Measurements from ENCODE around the gene GSTP1.
"Not testable (repeated sequence)": the region's sequence is repeated elsewhere in the genome, so short reads cannot be mapped to it uniquely, and the experiment has no call there.

GSTP1 gene

DNA sequence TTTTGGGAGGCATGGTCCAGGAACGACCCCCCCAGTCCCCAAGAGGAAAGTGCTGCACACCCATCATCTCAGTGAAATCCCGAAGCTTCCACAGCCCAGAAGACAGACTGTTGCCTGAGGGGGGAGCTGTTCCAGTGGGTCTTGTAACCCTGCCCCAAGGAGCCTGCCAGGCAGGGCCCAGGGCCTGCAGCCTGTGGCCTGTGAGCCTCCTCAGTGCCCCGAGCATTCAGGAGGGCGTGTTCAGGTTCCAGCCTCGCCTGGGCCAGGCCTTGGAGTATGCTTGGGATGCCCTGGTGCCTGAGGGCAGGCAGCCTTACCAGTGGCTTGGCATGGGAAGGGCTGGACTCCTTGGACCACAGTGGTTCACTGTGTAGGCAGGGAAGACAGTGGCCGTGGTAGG lies 42.4 kb upstream of the GSTP1 start:
- TF ChIP-seq, protein P1, sequence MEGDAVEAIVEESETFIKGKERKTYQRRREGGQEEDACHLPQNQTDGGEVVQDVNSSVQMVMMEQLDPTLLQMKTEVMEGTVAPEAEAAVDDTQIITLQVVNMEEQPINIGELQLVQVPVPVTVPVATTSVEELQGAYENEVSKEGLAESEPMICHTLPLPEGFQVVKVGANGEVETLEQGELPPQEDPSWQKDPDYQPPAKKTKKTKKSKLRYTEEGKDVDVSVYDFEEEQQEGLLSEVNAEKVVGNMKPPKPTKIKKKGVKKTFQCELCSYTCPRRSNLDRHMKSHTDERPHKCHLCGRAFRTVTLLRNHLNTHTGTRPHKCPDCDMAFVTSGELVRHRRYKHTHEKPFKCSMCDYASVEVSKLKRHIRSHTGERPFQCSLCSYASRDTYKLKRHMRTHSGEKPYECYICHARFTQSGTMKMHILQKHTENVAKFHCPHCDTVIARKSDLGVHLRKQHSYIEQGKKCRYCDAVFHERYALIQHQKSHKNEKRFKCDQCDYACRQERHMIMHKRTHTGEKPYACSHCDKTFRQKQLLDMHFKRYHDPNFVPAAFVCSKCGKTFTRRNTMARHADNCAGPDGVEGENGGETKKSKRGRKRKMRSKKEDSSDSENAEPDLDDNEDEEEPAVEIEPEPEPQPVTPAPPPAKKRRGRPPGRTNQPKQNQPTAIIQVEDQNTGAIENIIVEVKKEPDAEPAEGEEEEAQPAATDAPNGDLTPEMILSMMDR (IDR thresholded peaks at IDR 0.05; ENCODE audit: low read depth, low read length), result no peak
- no peak for DNase-seq (ENCODE audit: low read depth in 2 of 2)
- H3K4me3 ChIP-seq (replicated peaks in 1 of 2; ENCODE audit: low read depth in 2 of 2, low read length in 2 of 2), result no peak overlapping the region

DNA sequence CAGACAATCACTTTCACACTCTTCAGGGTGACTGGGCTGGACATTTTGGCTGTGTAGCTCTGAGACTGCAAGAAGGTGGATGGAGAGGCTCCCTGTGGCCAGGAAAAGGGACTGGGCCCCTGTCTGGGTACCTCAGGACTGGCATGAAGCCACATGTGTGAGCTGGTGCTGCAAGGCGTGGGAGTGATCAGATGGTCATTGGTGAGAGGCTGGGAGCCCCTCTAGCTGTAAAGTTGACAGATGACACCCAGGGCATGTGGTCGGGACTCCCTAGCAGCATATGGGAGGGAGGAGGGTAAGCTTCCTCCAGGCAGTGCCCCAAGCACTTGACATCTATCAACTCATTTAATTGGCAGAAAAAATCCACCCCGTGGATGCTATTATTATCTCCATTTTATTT lies 41.4 kb upstream of the GSTP1 start:
- TF ChIP-seq, protein P1 (IDR thresholded peaks at IDR 0.05; ENCODE audit: low read depth, low read length), result no peak
- DNase-seq (ENCODE audit: low read depth in 2 of 2), result no peak
- H3K4me3 ChIP-seq (replicated peaks in 1 of 2; ENCODE audit: low read depth in 2 of 2, low read length in 2 of 2), result no peak overlapping the region

DNA sequence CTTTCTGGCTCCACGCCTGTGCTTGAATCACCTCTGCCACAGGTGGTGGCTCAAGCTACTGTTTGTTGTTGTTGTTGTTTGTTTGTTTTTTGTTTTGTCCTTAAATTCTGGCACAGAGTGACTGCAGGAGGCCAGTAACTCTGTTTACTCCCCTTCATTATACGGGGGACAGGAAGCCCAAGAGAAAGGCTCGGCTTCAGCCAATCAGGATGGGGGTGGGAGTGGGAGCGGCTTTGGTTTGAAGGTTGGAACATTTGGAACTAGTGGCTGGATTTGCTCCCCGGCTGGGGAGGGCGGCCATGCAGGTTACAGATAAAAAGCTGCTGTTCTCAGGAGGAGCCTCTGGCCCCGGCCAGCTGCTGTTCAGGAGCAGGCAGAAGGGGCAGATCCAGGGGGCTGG lies 40.6 kb upstream of the GSTP1 start:
- H3K4me3 ChIP-seq (replicated peaks in 1 of 2; ENCODE audit: low read depth in 2 of 2, low read length in 2 of 2), result no peak overlapping the region
- TF ChIP-seq, protein P1 (IDR thresholded peaks at IDR 0.05; ENCODE audit: low read depth, low read length), result no peak
- DNase-seq (ENCODE audit: low read depth in 2 of 2), result no peak

DNA sequence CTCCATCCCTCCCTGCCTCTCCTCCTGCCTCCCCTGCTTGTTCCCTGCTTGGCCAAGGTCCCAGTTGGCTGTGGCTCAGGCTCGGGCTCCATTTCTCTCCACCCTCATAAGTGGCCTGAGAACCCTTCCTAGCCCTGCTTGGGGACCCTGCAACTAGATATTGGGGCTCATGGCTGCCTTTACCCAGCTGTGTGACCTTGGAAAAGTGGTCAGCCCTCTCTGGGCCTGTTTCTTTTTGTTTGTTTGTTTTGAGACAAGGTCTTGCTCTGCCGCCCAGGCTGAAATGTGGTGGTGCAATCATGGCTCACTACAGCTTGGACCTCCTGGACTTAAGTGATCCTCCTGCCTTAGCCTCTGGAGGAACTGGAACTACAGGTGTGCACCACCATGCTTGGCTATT lies 40.0 kb upstream of the GSTP1 start:
- DNase-seq (ENCODE audit: low read depth in 2 of 2), result no peak
- no peak overlapping the region for H3K4me3 ChIP-seq (replicated peaks in 1 of 2; ENCODE audit: low read depth in 2 of 2, low read length in 2 of 2)
- TF ChIP-seq, protein P1 (IDR thresholded peaks at IDR 0.05; ENCODE audit: low read depth, low read length), result no peak

DNA sequence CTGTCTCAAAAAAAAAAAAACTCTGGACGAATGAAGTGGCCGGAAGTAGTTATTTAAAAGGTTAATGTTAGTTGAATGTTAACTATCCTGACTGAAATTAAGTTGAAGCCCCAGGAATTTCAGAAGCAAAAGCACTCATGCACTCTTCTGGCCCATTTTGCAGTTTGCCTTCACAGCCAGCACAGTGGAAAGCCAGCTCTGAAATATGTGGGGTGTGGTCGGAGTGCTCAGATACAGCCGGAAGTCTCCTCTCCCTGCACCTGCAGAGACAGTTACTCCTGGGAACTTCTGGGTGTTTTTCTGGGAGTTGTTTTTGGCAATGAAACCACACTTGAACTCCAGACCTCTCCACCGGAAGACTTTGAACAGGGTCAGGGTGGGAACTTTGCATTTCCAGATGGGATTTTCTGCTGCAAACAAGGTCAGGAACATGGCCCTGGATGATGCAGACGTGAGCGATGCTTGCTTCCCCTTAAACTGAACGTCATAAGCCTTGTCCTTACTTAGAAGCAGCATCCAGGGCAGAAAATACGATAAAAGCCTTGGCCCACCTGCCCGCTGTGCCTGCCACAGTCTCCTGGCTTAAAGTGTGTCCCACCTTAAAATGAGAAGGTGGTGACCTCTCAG lies 38.9 kb upstream of the GSTP1 start:
- TF ChIP-seq, protein P1 (IDR thresholded peaks at IDR 0.05; ENCODE audit: low read depth, low read length), result no peak
- peak in 1 of 2 donors; percentile 6 for DNase-seq (ENCODE audit: low read depth in 2 of 2)
- H3K4me3 ChIP-seq (replicated peaks in 1 of 2; ENCODE audit: low read depth in 2 of 2, low read length in 2 of 2), result no peak overlapping the region

DNA sequence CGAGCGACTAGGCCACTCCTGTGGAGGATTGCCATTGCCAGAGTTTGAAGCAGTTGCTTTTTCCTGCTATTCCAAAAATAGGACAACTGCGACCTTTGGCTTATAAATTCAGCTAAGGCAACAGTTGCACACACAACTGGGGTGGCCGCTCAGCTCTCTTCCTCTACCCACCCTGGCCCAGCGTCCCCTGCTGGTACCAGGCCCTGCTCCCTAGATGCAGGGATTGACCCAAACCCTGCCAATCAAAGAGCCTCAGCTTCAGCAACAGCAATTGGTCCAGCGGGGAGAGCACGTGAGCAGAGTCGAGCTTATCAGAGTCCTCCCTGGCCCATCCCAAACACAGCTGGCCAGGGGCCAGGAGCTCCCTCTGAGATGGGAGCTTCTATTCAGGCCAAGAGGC lies 38.3 kb upstream of the GSTP1 start:
- H3K4me3 ChIP-seq (replicated peaks in 1 of 2; ENCODE audit: low read depth in 2 of 2, low read length in 2 of 2), result no peak overlapping the region
- no peak for DNase-seq (ENCODE audit: low read depth in 2 of 2)
- TF ChIP-seq, protein P1 (IDR thresholded peaks at IDR 0.05; ENCODE audit: low read depth, low read length), result no peak

DNA sequence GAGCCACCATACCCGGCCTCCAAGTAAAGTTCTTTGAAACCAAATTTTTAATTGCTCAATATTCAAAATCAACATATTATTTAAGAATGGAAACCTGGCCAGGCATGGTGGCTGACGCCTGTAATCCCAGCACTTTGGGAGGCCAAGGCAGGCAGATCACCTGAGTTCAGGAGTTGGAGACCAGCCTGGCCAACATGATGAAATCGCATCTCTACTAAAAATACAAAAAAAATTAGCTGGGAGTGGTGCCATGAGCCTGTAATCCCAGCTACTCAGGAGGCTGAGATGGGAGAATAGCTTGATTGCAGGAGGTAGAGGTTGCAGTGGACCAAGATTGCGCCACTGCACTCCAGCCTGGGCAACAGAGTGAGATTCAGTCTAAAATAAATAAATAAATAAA lies 35.5 kb upstream of the GSTP1 start:
- H3K4me3 ChIP-seq (replicated peaks in 1 of 2; ENCODE audit: low read depth in 2 of 2, low read length in 2 of 2); DNase-seq (ENCODE audit: low read depth in 2 of 2): not testable (repeated sequence)

Measured in cardiac fibroblast (primary cell).